ENCODE measurements around the gene GIMAP5. TPM values are rescaled to one million over a fixed set of nuclear protein-coding genes. Genes with fewer than 3 reads are reported as not detected.

GIMAP5 gene
- total RNA-seq (2014; rRNA removed), result not detected in 2 replicates
- polyA plus RNA-seq (2012), result not detected

- DNase-seq (ENCODE audit: low read depth), result no peak
Measured at GRCh38 chr7:150737265-150738055, at the start of gene GIMAP5. TSS of gene GIMAP5 (plus strand) at chr7:150737418. CDS start at chr7:150740885, 3,467 bp downstream.

- no peak for DNase-seq (ENCODE audit: low read depth)
Measured at GRCh38 chr7:150688630-150689029, 48.6 kb upstream of the GIMAP5 start.

DNA sequence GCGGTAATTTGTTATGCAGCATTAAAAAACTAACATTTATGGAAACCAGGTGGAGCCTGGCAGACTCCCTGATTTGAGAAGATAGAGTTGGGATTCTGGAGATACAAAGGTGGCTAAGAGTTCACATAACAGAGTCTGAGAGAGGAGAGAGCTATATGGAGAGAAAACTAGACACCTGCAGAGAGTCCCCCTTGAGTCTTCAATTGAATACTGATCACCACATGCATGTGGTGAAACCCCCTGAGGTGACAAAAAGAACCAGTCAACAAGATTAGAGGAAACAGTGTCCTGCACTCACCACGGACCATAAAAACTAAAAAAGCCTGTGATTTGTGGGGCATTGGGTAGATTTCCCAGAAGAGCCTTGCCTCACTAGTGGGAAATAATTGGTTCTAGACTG lies 41.6 kb upstream of the GIMAP5 start:
- DNase-seq (ENCODE audit: low read depth), result no peak

DNA sequence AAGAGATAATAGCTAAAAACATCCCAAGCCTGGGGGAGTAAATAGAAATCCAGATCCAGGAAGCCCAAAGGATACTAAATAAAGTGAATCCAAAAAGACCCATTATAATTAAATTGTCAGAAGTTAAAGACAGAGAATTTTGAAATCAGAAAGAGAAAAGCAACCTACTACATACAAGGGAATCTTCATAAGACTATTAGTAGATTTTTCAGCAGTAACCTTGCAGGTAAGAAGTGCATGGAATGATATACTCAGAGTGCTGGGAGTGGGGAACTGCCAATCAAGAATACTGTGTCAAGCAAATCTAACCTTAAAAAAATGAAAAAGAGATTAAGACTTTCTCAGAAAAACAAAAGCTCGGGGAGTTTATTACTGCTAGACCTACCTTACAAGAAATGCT lies 34.0 kb upstream of the GIMAP5 start:
- DNase-seq (ENCODE audit: low read depth), result no peak

GRCh38 chr7:150715293-150715692 lies 21.9 kb upstream of the GIMAP5 start:
- DNase-seq (ENCODE audit: low read depth), result no peak

DNA sequence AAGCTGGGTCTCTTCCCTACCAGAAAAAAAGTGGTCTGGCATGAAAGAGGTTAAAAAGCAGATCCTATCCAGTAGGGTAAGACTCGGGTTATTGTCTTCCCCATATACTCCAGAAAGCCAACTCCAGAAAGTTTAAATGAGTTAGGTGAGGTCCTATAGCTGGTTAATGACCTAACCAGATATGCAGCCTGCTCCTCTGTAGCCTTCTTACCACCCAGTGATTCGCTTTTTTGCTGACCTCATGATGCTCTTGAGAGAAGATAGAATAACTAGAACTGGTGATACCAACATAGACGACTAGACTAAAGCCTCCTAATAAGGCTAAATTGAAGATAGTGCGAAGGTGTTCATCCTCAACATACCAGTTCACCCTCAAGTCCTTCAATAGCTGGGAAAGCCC lies 21.5 kb upstream of the GIMAP5 start:
- no peak for DNase-seq (ENCODE audit: low read depth)

DNA sequence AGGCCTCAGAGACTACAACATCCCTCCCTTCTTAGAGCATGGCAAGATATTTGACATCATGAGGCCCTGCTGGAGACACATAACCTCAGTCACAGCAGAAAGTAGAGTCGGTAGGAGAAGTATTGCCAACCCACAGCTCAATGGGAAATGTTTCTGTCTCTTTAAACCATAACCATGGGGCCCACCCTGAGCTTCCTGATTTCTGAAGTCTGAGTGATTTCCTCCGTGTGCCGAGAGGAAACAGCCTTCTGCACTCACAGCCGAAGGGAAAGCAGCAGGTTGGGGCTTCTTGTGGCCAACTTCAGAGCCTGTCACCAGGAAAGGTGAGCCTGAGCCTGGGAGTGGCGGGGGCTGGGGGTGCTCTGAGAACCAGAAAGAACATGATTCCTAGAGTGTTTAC lies 20.9 kb upstream of the GIMAP5 start, which contains the start of gene GIMAP1:
Gene GIMAP1 (plus strand): TSS at position 246 of the 400 bp plus-strand sequence. CDS start 2,435 bp downstream, outside the sequence.
- no peak for DNase-seq (ENCODE audit: low read depth)

DNA sequence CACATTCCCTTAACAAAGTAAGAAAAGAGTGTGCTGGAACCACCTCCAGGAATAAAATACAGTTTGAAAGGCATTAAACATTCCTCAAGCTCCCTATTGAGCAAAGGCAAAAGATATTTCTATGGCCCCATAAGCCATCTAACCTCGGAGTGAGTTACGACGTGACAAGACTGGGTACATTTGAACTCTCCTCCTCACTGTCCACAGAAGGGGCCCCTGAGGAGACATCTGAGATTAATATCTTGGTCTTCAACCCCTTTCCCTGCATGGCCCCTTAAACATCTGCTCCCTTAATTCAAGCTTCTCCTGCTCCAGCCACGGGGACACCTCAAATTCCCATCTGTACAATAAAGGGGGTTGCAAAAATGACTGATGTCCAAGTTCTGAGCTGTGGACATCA lies 20.3 kb upstream of the GIMAP5 start:
- DNase-seq (ENCODE audit: low read depth), result no peak

DNA sequence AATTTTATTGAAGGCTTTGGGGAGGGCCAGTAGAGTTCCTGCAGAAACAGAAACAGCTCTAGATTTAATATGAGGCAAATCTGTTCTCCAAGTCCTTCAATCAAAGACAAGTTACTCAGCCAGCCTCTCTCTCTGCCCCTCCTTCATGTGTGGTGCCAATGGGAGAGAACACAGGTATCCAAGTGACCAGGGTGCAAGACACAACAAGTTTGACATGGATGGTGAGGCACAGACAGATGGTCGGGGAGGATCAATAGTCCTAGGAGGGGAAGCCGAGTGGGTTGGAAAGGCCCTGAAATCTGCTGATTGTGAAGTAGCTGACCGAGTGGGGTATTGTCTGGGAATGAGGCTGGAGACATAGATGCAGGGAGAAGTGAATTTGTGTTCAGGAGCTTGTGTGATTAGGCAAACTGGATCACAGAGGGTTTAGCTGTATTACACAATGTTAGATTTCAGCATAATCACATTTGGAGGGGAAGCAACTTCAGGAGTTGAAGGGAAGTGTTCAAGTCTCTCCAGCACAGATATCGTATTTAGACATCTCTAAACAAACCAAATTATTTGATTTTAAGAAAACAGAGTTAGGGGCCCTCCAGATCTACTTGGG lies 19.3 kb upstream of the GIMAP5 start:
- no peak for DNase-seq (ENCODE audit: low read depth)

DNA sequence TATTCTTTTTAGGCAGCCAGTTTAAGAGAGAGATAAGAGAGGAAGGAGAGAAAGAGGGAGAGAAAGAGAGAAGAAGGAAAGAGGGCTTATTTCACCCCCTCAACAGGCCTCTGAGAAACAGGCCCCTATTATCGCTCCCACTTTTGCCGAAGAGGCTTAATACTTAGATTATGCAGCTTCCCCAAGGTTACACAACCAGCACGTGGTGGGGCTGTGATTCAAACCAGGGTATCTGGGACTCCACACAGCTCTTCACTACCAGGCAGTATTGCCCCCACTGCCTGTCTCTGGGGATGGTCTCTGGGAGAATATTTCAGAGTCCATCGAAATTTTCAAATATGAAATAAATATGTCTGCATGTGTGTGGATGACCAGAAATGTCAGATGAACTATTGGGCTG lies 17.8 kb upstream of the GIMAP5 start:
- DNase-seq (ENCODE audit: low read depth), result no peak

- no peak for DNase-seq (ENCODE audit: low read depth)
Measured at GRCh38 chr7:150719960-150720891, 17.0 kb upstream of the GIMAP5 start.

DNA sequence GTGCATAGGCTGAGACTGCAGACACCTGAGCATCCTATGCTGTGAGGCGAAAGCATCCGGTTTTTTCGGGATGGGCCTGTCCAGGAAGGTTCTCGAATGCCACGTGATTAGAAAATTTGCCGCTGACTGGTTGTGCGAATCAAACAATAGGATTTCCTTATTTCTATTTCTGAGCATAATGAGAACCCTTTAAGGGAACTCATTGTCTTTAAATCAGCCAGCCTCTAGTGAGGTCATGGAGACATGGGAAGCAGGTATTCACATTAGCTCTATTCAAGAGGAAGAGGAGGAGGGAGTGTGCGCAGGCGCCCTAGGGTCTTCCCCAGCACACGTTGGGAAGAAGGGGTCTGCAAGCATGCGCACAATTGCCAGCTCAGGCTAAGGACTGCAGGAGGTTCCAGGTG lies 15.2 kb upstream of the GIMAP5 start:
- DNase-seq (ENCODE audit: low read depth), result no peak

DNA sequence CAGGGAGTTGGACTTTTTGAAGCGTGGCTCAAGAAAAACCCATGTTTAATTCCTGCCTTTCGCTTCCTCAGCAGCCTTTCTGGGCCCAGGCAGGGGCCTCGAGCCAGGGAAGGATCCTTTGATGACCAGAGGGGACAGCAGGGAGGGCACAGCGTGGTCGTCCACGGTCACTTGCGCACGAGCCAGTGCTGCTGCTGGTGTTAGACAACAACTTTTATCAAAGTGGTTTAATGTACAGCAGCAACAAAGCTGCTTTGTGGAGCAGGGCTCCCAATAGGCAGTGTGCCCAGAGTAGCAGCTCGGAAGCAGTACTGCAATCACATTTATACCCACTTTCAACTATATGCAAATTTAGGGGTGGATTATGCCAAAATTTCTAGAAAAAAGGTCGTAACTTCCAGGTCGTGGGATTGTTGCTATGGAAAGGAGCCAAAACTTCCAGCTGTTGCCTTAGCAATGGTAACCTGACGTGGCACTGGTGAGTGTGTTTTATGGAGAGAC lies 14.7 kb upstream of the GIMAP5 start:
- no peak for DNase-seq (ENCODE audit: low read depth)

DNA sequence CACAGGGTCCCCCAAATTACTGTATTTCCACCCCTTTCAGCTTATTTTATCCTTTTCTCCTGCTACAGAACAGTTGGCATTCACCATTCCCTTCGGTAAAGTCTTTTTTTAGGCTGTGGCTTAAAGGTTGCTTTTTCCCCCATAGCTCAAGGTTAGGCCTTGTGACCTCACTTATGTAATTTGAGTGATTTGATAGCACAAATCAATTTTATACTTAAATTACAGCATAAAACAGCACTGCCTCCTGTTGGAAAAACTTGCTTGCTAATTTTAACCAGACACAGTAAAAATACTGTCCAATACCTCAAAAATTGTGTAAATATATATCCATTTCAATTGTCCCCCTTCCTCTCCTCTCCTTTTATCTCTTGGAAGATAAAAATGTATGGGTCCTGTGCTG lies 13.8 kb upstream of the GIMAP5 start:
- no peak for DNase-seq (ENCODE audit: low read depth)

DNA sequence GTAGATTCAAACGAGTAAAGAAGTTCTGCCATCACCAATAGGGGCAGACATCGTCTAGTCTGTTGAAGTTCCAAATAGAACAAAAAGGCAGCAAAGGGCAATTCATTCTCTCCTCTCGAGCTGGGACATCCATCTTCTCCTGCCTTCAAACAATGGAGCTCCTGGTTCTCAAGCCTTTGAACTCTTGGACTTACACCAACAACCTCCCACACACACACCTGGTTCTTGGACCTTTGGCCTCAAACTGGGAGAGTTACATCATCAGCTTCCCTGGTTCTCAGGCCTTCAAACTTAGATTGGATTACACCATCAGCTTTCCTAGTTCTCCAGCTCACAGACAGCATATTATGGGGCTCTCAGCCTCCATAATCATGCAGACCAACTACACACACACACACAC lies 9.8 kb upstream of the GIMAP5 start:
- no peak for DNase-seq (ENCODE audit: low read depth)

DNA sequence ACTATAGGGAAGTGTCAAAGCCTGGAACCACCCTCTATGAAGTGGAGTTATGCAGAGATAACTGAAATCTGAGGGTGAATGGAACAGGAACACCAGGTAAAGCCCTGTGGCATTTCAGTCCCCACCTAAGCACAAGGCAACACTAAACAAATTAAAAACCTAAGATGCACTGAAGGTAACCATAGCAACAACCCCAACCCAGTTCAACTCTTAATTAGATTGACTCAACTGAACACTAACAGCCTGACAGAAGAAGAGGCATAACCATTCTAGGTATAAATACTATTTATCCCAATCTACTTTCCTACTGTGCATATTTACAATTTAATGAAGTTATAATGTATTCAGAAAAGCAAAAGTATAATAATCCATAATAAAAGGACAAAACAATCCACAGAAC lies 9.2 kb upstream of the GIMAP5 start:
- no peak for DNase-seq (ENCODE audit: low read depth)

GRCh38 chr7:150728609-150729008 lies 8.6 kb upstream of the GIMAP5 start:
- DNase-seq (ENCODE audit: low read depth), result no peak

DNA sequence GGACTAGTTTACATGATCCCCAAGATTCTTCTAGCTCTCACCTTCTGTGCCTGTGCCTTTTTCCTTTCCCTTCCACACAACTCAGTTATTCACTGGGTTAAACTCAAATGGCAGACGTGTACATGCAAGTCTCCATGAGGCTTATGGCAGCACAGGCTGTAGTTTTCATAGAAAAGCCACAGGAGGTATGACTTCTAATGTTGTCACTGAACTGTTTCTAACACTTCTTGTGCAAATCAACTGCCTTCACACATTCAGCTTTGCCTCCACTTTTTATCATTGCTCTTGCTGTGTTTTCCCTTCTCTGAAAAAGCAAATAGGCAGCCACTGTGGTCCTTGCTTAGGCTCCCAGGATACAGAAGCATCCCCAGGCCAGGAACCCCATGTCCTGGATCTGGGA lies 5.3 kb upstream of the GIMAP5 start:
- no peak for DNase-seq (ENCODE audit: low read depth)

DNA sequence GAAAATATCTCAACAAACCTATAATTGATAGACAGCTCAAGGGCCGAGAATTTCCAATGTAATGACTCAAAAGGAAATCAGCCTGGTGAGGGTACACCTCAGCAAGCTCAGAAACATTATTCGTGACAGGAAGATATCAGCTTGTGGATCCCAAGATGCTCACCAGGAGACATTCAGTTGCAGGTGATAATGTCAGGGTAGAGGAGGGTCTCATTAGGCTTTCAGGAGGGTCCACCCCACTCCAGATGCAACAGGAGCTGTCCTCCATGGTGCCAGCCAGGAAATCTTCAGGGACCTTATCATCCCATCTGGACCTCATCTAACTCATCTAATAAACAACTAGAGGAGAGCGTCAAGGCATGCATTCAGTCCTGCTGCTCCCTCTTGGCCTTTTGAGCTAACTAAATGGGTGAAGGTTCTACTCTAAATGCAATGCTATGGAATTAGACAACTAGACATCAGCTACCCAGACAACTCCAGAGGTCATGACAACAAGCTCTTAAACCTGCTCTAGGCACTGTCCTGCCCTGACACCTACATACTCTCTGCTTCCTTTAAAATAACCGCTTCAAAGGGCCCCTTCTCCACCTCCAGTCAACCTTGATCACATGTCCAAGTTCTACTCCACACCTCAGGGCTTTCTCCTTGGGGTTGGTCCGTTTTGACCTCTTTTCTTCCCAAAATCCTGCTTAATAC lies 4.3 kb upstream of the GIMAP5 start:
- DNase-seq (ENCODE audit: low read depth), result no peak

- DNase-seq (ENCODE audit: low read depth), result no peak
Measured at GRCh38 chr7:150733482-150734095, 3.6 kb upstream of the GIMAP5 start.

DNA sequence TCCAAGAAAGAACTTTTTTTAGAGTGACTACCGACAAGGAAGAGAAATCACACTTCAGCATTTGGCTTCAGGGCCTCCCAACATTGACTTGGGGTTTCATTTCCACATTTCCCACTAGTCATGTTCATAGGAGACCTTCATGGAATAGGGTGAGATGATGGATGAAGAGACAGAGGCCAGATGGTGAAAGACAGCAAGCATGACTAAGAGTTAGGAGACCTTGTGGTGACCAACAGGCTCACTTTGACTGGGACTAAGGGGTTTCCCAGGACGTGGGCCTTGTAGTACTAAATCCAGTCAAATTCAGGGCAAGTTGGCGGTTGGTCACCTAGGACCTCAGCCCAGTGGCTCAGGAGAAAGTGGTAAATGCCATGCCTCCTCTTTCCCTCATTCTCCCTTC lies 3.0 kb upstream of the GIMAP5 start:
- no peak for DNase-seq (ENCODE audit: low read depth)

Measured in LHCN-M2 (cell line).